Suprapubic skin (tissue), 4 donors: ENCODE results near the gene STH. TPM values are rescaled to one million over a fixed set of nuclear protein-coding genes. Genes with fewer than 3 reads are reported as not detected.

Experiments
- DNase-seq, 2 donors: peaks; one replicate each; pipeline ENCODE4 v3.0.0-alpha.2; 2019; ENCODE audit warnings: low spot score in 2 of 2
- H3K27ac ChIP-seq: fragments of 200-600 bp; sonication (generic); one replicate; pipeline ENCODE4 v1.5.1; 2019
- H3K27me3 ChIP-seq: fragments of 200-600 bp; sonication (generic); one replicate; pipeline ENCODE4 v1.5.1; 2019
- H3K36me3 ChIP-seq: fragments of 200-600 bp; sonication (generic); one replicate; pipeline ENCODE4 v1.5.1; 2019
- H3K4me1 ChIP-seq: fragments of 200-600 bp; sonication (generic); one replicate; pipeline ENCODE4 v1.5.1; 2019
- H3K4me3 ChIP-seq: fragments of 200-600 bp; sonication (generic); one replicate; pipeline ENCODE4 v1.5.1; 2019; ENCODE audit warnings: mild to moderate bottlenecking
- H3K9me3 ChIP-seq: fragments of 200-600 bp; sonication (generic); one replicate; pipeline ENCODE4 v1.5.1; 2019
- EP300 ChIP-seq: sonication (generic); formaldehyde crosslinking; IDR thresholded peaks from one replicate; pipeline ENCODE4 v1.6.1; 2017; ENCODE audit warnings: antibody characterized with exemption
- POLR2A ChIP-seq, 2 donors: fragments of 450-650 bp; IDR thresholded peaks; one replicate each; pipeline ENCODE4 v1.6.1; 2017; ENCODE audit warnings: antibody characterized with exemption in 2 of 2, mild to moderate bottlenecking in 2 of 2, moderate library complexity in 2 of 2
- POLR2AphosphoS5 ChIP-seq, 3 donors: sonication (generic); formaldehyde crosslinking; IDR thresholded peaks; one replicate each; pipeline ENCODE4 v1.6.1; 2017; ENCODE audit warnings: antibody characterized with exemption in 3 of 3
- WGBS: methylation state at CpG from one replicate; pipeline ENCODE4 v1.1.5; 2018; 5-methylcytosine and 5-hydroxymethylcytosine counted together
- total RNA-seq, 4 donors: library from RNA; depleted of rRNA; stranded (reverse); fragments of >200 nt; gene quantifications; one replicate each; pipeline ENCODE4 v1.1.0, GENCODE V29; 2016
- TF ChIP-seq, protein P1 (sequence below), 2 donors: fragments of 200-600 bp in 1 of 2; fragments of 450-650 bp in 1 of 2; sonication (generic) in 1 of 2; IDR thresholded peaks; one replicate each; pipeline ENCODE4 v1.5.1; 2016 to 2019; ENCODE audit warnings: antibody characterized with exemption in 2 of 2, mild to moderate bottlenecking in 1 of 2, moderate library complexity in 1 of 2

The STH gene
- total RNA-seq, 4 donors from 2014 or later = not detected

DNA sequence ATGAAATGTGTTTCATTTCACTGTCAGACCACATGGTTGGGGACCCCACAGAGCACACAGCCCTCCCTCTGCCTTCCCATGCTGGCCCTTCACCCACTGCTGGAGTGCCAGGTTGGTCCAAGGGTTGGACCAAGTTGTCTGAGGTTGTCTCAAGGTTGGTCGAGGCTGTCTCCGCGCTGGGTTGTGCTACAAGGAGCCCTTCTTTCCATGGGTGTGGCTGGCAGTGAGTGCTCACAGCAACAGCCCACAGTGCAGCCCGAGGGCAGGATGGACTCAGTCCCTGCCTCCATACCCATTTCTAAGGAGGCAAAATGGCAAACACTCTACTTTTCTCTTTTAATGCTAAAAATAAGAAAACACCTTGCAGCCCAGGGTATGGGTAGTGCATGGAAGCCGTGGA, 35.8 kb upstream of the STH start:
- Histone ChIP-seq H3K9me3 (no peaks in the 10 kb centered on the region), H3K4me3 (no peak overlapping the region), H3K36me3 (no peaks in the 10 kb centered on the region), H3K27me3 (no peaks in the 10 kb centered on the region), H3K4me1 (peaks cover 10% of the 10 kb centered on the region), H3K27ac (no peak overlapping the region)
- WGBS = 84% methylated on average over 5 of the region's 5 CpGs
- DNase-seq = no peak
- TF ChIP-seq POLR2A (IDR thresholded peaks at IDR 0.05) = no peak

DNA sequence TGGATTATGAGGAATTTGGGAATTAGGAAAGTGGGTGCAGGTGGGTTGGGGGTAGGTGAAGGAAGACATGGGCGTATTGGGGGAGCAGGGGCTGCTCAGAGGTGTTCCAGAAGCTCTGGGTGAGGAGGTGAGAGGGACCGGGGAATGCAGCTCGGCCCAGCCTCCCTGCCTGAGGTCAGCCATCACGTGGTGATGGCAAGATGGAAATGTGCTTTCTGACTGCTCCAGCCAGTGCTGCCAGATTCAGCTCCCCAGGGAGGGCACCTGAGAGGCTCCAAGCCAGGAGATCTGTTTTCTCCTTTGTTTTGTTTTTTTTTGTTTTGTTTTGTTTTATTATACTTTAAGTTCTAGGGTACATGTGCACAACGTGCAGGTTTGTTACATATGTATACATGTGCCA, 35.2 kb upstream of the STH start:
- H3K36me3 ChIP-seq = no peaks in the 10 kb centered on the region
- H3K4me1 ChIP-seq = peaks cover 10% of the 10 kb centered on the region
- no peaks in the 10 kb centered on the region for H3K9me3 ChIP-seq
- no peaks in the 10 kb centered on the region for H3K27me3 ChIP-seq
- no peak overlapping the region for H3K27ac ChIP-seq
- DNase-seq = no peak
- WGBS = 71% methylated on average over 5 of the region's 5 CpGs
- no peak for TF ChIP-seq EP300
- TF ChIP-seq POLR2A (IDR thresholded peaks at IDR 0.05) = no peak
- TF ChIP-seq, protein P1, sequence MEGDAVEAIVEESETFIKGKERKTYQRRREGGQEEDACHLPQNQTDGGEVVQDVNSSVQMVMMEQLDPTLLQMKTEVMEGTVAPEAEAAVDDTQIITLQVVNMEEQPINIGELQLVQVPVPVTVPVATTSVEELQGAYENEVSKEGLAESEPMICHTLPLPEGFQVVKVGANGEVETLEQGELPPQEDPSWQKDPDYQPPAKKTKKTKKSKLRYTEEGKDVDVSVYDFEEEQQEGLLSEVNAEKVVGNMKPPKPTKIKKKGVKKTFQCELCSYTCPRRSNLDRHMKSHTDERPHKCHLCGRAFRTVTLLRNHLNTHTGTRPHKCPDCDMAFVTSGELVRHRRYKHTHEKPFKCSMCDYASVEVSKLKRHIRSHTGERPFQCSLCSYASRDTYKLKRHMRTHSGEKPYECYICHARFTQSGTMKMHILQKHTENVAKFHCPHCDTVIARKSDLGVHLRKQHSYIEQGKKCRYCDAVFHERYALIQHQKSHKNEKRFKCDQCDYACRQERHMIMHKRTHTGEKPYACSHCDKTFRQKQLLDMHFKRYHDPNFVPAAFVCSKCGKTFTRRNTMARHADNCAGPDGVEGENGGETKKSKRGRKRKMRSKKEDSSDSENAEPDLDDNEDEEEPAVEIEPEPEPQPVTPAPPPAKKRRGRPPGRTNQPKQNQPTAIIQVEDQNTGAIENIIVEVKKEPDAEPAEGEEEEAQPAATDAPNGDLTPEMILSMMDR (IDR thresholded peaks at IDR 0.05) = no peak
- TF ChIP-seq POLR2AphosphoS5 (IDR thresholded peaks at IDR 0.05) = no peak
- no peak overlapping the region for H3K4me3 ChIP-seq

DNA sequence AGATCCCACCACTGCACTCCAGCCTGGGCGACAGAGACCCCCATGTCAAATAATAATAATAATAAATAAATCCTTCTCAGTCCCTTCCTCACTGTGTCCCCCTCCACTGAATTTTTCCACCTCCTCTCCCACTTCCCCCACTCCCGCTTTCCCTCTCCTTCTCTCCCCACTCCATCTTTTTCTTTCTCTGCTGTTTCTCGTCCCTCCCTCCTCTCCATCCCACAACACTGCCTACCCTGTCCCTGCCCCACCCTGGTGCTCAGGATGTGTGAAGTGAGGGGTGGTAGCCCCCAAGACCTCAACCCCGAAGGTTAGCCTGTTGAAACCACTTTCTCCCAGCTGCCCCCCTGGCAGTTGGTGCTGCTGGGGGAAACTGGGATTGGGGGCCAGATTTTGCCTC, 34.4 kb upstream of the STH start:
- DNase-seq = no peak
- Histone ChIP-seq H3K36me3 (no peaks in the 10 kb centered on the region), H3K27ac (no peak overlapping the region), H3K4me3 (no peak overlapping the region), H3K4me1 (peaks cover 10% of the 10 kb centered on the region), H3K9me3 (no peaks in the 10 kb centered on the region), H3K27me3 (no peaks in the 10 kb centered on the region)
- WGBS = 91% methylated on average over 4 of the region's 4 CpGs
- TF ChIP-seq EP300 (no peak), POLR2A (IDR thresholded peaks at IDR 0.05) (no peak), POLR2AphosphoS5 (IDR thresholded peaks at IDR 0.05) (no peak)
- TF ChIP-seq, protein P1 (IDR thresholded peaks at IDR 0.05) = no peak

DNA sequence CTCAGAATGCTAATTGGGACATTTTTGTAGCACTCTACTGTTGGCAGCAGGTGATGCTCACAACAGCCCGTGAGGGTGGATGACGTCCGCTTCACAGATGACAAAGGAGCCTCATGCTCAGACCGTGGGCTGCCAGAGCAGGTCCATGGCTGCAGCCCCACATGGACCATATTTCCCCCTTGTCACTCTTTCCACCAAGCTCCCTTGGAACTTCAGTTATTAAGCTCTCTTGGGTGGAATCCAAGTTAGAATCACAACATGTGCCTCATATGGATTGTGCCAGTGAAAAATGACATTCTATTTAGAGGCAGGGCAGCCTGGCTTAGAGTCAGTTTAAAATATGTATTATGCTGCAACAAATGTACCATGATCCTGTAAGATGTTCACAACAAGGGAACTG, 33.2 kb upstream of the STH start:
- H3K4me1 ChIP-seq = peaks cover 10% of the 10 kb centered on the region
- no peak overlapping the region for H3K27ac ChIP-seq
- no peak for TF ChIP-seq POLR2AphosphoS5 (IDR thresholded peaks at IDR 0.05)
- TF ChIP-seq EP300 = no peak
- TF ChIP-seq, protein P1 (IDR thresholded peaks at IDR 0.05) = no peak
- TF ChIP-seq POLR2A (IDR thresholded peaks at IDR 0.05) = no peak
- no peak overlapping the region for H3K4me3 ChIP-seq
- DNase-seq = no peak
- WGBS = 56% methylated on average over 4 of the region's 4 CpGs
- H3K36me3 ChIP-seq = no peaks in the 10 kb centered on the region
- H3K27me3 ChIP-seq = no peaks in the 10 kb centered on the region
- no peaks in the 10 kb centered on the region for H3K9me3 ChIP-seq

DNA sequence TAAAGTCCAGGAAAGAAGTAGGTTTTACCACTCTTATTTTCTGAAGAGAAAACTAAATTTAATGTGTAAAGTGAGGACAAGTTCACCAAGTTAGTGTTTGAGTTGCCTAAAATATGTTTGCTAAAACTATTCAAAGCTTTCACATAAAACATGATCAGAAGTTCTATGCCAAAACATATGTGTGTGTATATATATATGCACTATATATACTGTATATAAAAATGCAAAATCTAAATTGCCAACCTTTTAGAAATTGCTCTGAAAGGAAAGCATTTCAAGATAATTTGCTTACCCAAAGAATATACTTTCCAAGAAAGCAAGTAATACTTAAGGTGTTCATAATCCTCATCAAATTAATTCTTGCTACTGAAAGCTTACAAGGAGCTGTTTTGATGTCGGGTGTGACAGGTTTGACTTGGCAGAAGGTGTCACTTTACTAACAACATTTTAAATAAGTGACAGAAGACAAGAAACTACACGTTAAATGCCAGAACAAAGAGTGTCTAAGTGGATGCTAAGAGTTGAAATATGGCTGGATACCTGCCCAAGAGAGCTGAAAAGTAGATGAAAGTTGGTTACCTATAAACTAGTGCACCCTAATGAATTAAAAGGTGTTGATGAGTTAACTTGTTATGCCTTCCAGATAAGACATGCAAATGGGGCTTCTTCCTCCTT, 32.3 kb upstream of the STH start:
- TF ChIP-seq, protein P1 (IDR thresholded peaks at IDR 0.05) = no peak
- TF ChIP-seq POLR2AphosphoS5 (IDR thresholded peaks at IDR 0.05) (no peak), EP300 (no peak), POLR2A (IDR thresholded peaks at IDR 0.05) (no peak)
- no peaks in the 10 kb centered on the region for H3K9me3 ChIP-seq
- H3K27me3 ChIP-seq = no peaks in the 10 kb centered on the region
- H3K27ac ChIP-seq = no peak overlapping the region
- DNase-seq = no peak
- no peaks in the 10 kb centered on the region for H3K36me3 ChIP-seq
- no peak overlapping the region for H3K4me3 ChIP-seq
- H3K4me1 ChIP-seq = peaks cover 12% of the 10 kb centered on the region
- WGBS = 35% methylated on average over 2 of the region's 2 CpGs

DNA sequence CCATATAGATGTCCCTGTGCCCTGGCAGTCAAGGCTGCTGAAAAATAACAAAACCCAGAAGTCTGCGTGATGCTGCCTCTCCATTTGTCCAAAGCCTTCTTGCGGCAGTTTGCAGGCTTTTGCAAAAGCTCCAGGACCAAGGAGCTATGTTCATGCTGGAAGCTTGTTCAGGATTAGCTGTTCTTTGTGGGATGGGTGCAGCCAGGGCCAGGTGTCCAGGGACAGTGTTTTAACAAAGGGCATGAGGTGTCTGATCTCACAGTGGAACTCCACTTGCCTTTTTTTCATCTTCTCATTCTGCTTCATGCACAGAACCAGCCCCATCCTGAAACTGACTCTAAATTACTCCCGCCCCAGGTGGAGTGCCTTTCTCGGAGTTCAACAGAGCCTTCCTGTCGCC, 31.7 kb upstream of the STH start:
- H3K36me3 ChIP-seq = no peaks in the 10 kb centered on the region
- WGBS = 65% methylated on average over 5 of the region's 5 CpGs
- no peak overlapping the region for H3K4me3 ChIP-seq
- H3K9me3 ChIP-seq = no peaks in the 10 kb centered on the region
- TF ChIP-seq EP300 (no peak), POLR2A (IDR thresholded peaks at IDR 0.05) (no peak), POLR2AphosphoS5 (IDR thresholded peaks at IDR 0.05) (no peak)
- TF ChIP-seq, protein P1 (IDR thresholded peaks at IDR 0.05) = no peak
- H3K4me1 ChIP-seq = peaks cover 14% of the 10 kb centered on the region
- no peak for DNase-seq
- no peaks in the 10 kb centered on the region for H3K27me3 ChIP-seq
- no peak overlapping the region for H3K27ac ChIP-seq
